Fibroblast of pulmonary artery (primary cell): ENCODE data around the gene AKR1A1.
"Not testable (repeated sequence)": the region's sequence is repeated elsewhere in the genome, so short reads cannot be mapped to it uniquely, and the experiment has no call there.

Experiments
- DNase-seq: peaks from one replicate; pipeline ENCODE4 v3.0.0-alpha.2; 2010; ENCODE audit warnings: low read depth
- H3K4me3 ChIP-seq: replicated peaks from 2 replicates; pipeline ENCODE4 v1.5.1; 2011; ENCODE audit warnings: low read depth, mild to moderate bottlenecking, control low read depth, low read length, moderate library complexity
- TF ChIP-seq, protein P1 (sequence below): IDR thresholded peaks from 2 replicates; pipeline ENCODE4 v1.5.1; 2011; ENCODE audit warnings: mild to moderate bottlenecking, control low read depth, low read length, inconsistent platforms; ENCODE audit errors: missing control alignments

The AKR1A1 gene

DNA sequence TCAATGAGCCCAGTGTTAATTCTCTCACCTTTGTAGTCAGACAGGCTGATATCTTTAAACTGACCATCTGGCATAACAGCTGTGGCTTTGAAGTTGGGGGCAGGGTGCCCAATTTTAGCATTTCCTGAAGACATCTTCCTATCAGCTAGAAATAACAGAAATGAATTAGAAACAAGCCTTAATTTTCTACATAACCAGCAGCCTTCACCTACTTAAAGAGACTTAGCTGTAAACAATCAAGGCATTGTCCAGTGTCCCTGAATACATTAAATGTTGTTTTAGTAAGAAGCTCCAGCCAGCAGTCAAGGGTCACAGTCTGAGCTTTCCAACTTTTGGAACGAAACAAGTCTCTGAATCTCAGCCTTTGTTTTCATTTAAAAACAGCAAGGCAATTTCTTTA, 31.7 kb upstream of the AKR1A1 start:
- peak overlapping the region; percentile 1 for H3K4me3 ChIP-seq
- peak; percentile 20 for DNase-seq
- TF ChIP-seq, protein P1, sequence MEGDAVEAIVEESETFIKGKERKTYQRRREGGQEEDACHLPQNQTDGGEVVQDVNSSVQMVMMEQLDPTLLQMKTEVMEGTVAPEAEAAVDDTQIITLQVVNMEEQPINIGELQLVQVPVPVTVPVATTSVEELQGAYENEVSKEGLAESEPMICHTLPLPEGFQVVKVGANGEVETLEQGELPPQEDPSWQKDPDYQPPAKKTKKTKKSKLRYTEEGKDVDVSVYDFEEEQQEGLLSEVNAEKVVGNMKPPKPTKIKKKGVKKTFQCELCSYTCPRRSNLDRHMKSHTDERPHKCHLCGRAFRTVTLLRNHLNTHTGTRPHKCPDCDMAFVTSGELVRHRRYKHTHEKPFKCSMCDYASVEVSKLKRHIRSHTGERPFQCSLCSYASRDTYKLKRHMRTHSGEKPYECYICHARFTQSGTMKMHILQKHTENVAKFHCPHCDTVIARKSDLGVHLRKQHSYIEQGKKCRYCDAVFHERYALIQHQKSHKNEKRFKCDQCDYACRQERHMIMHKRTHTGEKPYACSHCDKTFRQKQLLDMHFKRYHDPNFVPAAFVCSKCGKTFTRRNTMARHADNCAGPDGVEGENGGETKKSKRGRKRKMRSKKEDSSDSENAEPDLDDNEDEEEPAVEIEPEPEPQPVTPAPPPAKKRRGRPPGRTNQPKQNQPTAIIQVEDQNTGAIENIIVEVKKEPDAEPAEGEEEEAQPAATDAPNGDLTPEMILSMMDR: no peak

DNA sequence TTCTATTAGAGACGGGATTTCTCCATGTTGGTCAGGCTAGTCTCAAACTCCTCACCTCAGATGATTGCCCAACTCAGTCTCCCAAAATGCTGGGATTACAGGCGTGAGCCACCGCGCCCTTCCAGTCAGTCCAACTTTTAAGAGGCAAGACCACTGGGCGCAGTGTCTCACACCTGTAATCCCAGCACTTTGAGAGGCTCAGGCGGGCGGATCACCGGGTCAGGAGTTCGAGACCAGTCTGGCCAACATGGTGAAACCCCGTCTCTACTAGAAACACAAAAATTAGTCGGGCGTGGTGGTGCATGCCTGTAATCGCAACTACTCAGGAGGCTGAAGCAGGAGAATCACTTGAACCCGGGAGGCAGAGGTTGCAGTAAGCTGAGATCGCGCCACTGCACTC, 30.9 kb upstream of the AKR1A1 start:
- not testable (repeated sequence) for DNase-seq
- H3K4me3 ChIP-seq: peak overlapping the region; percentile 79

DNA sequence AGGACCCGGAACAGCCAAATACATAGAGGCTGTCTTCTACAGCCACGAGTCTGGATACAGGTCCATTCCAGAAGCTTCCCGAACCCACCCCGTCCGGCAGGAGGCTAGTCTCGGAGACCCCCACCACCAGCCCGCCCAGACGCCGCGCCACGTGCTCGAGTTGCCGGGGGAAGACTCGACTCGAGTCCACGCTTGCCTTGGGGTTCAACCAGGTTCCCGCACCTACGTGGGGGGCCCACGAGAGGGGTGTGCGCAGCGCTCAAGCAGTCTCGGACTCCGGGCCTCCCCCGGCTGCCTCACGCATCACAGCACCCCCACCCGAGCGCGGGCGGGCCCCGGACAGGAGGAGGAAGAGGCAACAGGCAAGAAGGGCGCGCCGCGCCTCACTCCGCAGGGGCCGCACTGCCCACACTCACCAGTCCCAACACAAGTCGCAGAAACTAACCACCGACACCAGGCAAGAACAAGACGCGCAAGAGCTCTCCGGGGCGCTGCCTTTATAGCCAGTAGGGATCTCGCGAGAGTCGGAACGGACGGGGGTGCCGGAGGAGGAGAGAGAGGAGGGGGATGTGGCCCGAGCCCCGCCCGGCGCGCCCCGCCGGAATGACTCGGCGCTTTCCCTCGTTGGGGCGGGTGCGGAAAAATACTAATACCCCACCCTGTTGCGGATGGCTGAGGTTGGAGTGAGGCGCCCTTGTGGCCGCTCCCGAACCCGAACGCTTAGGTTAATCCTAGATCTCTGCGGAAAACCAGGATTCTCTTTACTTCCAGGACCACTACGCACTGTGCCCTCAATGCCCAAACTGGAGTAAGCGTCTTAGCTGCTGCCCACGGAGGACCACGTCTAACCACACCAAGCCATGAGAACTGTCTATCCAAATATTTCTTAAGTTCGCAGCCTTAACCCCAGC, 29.0 kb upstream of the AKR1A1 start, which contains the start of gene PRDX1:
TSS of gene PRDX1 (minus strand) at position 472 of the 911 bp plus-strand sequence. CDS start 2,841 bp downstream, outside the sequence.
- TF ChIP-seq, protein P1: peak; percentile 6
- H3K4me3 ChIP-seq: peak within 1 kb of the TSS; percentile 79
- peak; percentile 96 for DNase-seq

DNA sequence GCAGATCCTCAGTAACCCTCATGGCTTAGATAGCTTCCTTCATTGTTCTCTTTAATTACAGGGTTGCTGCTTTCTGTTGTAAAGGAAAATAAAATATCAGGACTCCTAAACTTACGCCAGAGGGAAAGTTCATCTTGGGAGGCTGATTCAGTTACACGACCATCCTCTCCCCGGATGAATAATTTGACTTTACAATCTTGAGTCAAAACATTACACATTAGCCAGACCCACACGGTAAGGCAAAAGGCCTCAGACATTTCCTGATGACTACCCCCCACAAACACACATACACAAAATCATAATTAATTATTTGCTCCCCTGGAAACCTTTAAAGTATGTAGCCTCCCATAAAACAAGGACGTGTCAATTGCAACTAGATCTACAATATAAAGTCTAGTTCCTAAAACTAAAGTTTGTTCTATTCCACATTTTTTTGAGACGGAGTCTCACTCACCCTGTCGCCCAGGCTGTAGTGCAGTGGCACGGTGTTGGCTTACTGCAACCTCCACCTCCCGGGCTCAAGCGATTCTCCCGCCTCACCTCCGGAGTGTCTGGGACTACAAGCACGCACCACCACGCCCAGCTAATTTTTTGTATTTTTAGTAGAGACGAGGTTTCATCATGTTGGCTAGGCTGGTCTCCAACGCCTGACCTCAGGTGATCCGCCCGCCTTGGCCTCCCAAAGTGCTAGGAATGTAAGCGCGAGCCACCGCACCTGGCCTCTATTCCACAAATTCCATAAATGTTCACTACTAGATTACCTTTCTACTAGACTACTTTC, 28.1 kb upstream of the AKR1A1 start:
- no peak for DNase-seq
- H3K4me3 ChIP-seq: peak overlapping the region; percentile 79
- TF ChIP-seq, protein P1: no peak

DNA sequence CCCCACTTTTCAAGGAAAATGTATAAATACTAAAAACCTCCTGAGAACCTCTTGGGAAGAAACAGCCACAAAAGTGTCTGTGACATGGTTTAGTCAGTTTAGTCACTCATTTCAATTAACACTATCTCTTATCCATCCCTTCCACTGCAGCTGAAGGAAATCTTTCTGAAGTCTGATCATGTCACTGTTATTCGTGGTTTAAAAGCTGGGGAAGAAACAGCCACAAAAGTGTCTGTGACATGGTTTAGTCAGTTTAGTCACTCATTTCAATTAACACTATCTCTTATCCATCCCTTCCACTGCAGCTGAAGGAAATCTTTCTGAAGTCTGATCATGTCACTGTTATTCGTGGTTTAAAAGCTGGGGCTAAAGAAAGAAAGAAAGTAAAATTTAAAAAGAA, 27.1 kb upstream of the AKR1A1 start:
- H3K4me3 ChIP-seq, DNase-seq: not testable (repeated sequence)

DNA sequence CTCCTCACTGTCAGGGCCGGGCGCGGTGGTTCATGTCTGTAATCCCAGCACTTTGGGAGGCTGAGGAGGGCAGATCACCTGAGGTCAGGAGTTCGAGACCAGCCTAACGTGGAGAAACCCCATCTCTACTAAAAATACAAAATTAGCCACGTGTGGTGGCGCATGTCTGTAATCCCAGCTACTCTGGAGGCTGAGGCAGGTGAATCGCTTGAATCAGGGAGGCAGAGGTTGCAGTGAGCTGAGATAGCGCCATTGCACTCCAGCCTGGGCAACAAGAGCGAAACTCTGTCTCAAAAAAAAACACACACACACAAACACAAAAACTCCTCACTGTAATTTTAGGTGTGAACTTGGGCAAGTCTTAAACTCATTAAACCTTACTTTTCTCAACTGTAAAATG, 26.7 kb upstream of the AKR1A1 start:
- not testable (repeated sequence) for H3K4me3 ChIP-seq, DNase-seq

DNA sequence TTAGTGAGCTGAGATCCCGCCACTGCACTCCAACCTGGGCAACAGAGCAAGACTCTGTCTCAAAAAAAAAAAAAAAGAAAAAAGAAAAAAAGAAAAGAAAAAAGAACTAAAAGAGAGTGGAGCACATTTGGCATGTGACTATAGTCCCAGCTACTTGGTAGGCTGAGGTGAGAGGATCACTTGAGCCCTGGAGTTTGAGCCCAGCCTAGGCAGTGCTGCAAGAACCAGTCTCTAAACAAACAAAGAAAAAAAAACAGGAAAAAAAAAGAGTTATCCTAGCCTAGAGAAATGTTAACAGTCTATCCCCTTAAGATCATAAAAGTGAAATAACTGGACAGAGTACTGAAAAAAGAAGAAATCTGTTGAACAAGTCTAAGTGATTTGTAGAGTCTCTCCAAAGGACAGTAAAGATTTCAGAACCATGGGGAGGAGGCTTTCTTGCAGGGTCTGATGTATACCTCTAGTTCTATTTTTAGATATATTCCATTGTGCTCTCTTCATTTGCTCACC, 24.4 kb upstream of the AKR1A1 start:
- TF ChIP-seq, protein P1: no peak
- DNase-seq: no peak
- H3K4me3 ChIP-seq: no peak overlapping the region

DNA sequence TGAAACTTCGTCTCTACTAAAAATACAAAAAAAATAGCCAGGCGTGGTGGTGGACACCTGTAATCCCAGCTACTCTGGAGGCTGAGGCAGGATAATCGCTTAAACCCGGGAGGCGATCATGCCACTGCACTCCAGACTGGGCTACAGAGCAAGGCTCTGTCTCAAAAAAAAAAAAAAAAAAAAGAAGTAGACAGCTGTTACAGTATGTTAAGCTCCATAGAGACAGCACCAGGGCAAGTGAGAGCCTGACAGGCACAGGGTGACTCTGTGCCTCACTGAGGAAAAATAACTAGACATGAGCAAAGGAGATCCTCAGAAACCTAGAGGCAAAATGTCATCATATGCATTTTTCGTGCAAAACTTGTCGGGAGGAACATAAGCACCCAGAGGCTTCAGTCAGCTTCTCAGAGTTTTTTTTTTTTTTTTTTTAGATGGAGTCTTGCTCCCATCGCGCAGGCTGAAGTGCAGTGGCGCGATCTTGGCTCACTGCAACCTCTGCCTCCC, 19.9 kb upstream of the AKR1A1 start:
- H3K4me3 ChIP-seq: no peak overlapping the region
- no peak for DNase-seq
- TF ChIP-seq, protein P1: no peak
